HG03521 (cell line): ENCODE results near the gene SIGLEC10.

Experiments used
- ATAC-seq: cut with Tn5 transposase; IDR thresholded peaks from one replicate; pipeline ENCODE4 v1.9.1; 2021; ENCODE audit warnings: mild to moderate bottlenecking, moderate library complexity; ENCODE audit not compliant: unreplicated experiment

The SIGLEC10 gene

DNA sequence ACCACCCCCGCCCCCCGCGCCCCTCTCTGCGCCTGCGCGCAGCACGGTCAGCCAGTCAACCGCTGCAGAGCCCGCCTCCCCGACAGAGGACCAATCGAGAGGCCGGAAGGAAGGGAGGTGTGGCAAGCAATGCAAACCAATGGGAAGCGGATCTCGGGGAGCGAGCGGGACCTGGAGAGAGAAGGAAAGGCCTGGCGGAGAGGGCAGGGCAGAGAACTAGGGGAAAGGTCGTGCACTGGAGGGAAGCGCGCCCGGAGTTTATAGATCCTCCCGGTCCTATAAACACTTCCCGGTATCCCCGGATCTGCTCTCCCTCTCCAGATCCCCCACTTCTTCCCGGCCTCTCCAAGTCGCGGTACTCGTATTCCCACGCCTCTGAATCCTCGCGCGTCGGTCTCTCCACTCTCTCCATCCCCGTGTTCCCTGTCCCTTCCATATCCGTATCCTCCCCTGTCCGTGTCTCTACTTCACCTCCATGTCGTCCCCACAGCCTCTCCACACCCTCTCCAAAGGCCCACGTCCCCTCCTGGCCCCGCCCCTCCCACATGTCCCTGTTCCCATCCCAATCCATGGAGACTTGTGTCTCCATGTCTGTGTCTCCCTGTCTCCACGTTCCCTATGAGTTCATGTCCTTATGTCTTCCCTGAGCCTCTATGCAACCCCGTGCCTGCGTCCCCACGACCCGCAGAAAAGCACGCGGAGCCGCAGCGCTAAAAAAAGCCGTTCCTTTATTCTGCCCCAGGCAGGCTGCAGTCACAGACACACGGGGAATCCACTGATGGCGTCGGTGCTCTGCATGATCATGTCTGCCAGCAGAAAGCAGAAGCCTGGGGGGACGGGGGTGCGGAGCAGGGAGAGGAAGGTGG lies 50.8 kb downstream of the SIGLEC10 start:
- peak; percentile 1 for ATAC-seq

DNA sequence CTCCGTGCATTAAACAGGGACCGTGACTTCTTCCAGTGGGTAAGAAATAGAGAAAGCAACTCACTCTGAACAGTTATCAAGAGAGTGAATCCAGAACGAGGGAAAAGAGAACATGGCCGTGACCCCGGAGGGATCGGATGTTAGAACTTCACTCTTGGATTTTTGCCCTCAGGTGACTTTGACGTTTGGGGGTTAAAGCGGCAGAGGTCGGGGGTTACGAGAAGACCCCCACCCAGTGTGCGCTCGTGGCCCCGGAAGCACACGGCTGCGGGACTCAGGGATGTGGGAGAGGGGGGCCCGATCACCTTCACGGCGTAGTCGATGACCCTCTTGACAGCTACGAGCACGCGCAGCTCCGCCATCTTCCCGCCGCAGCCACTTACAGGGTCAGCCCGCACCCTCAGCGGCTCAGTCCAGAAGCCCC lies 51.5 kb downstream of the SIGLEC10 start, which contains the start of gene ETFB:
Gene ETFB (minus strand): TSS at position 424 of the 424 bp plus-strand sequence. CDS start 62 bp downstream, at position 362.
- no peak for ATAC-seq

GRCh38 chr19:51365211-51365964 lies 52.1 kb downstream of the SIGLEC10 start:
- no peak for ATAC-seq

- no peak for ATAC-seq
These were observed 53.0 kb downstream of the SIGLEC10 start for GRCh38 chr19:51364200-51365106.

DNA sequence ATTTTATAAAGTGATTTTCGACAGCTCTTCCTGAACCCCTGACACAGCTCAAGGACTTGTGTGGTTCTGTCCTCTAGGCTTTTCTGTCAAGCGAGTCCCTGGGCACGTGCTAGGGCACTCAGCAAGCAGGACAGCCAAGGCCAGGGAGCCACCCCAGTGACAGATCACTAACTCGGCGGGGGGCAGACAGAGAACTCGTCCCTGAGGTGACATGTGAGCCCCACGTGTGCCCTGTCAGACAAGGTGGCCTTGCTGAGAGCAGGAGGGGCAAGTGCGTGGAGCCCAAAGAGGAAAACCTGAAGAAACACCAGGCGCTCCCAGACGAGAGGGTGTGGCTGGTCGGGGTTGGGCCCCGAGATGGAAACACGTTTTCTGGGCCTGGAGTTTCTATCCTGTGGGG lies 56.2 kb downstream of the SIGLEC10 start:
- ATAC-seq = no peak
